Measurements from ENCODE around the gene HOXB2.
A peak's percentile ranks its signal among the peaks of the same experiment; 100 is the strongest.
"Not testable (repeated sequence)": the region's sequence is repeated elsewhere in the genome, so short reads cannot be mapped to it uniquely, and the experiment has no call there.

The HOXB2 gene

GRCh38 chr17:48510761-48511604, 33.9 kb downstream of the HOXB2 start:
- no peak for DNase-seq

DNA sequence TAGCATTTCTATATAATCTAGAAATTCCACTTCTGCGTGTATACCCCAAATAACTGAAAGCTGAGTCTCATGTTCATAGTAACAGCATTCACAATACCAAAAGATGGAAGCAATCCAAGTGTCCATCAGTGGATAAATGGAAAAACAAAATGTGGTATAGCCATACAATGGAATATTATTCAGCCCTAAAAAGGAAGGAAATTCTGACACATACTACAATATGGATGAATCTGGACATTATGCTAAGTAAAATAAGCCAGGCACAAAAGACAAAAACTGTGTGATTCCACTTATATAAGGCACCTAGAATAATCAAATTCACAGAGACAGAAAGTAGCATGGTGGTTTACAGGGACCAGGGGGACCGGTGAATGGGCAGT, 34.5 kb downstream of the HOXB2 start:
- no peak for DNase-seq

- DNase-seq: not testable (repeated sequence)
These were observed 35.2 kb downstream of the HOXB2 start for GRCh38 chr17:48509708-48510107.

DNA sequence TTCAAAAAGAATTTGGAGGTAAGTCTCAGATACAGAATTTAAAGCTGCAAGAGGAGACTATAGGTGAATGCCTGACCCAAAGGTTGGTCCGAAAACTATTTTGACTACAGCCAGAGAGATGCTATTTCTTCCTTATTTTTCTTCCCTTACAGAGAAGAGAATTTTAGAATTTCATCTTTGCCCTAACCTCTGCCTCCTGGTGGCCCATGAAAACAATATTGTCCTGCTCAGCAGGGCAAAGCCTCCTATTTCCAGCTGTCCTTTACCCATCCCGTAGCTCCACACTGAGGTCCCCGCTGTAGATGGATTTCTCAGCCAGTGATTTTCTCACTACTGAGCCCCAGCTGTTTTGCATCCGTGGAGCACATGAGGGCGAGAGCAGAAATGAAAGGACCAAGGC, 38.7 kb downstream of the HOXB2 start:
- no peak for DNase-seq

DNA sequence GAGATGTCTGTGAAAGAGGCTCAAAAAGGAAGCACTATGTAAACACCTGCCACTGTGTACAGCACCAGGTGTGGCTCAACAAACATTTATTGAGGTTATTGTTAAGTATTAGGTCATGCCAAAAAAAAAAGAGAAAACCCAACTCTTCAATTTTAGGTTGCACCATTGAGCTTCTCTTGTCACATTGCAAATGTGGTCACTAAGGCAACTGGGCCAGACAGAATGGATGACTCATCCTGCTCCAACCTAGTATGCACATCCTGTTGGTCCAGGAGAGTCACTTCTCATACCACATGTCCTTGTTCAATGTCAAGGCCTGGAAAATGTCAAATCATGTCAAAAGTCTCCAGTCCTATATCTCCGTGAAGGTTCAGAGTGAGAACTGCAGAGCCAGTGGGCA, 39.1 kb downstream of the HOXB2 start:
- DNase-seq: peak; percentile 34

DNA sequence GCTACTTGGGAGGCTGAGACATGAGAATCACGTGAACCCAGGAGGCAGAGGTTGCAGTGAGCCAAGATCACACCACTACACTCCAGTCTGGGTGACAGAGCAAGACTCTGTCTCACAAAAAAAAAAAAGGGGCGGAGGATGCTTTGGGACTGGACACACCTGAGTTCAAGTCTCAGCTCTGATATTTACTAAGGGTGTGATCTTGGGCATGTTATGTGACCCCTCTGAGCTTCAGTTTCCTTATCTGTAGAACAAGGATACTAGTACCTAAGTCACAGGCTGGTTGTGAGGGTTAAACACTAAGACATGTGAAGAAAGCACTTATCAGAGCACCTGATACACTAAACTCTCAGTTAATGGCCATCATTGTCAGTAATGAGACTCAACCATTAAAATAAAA, 40.0 kb downstream of the HOXB2 start:
- no peak for DNase-seq

GRCh38 chr17:48503747-48504146, 41.2 kb downstream of the HOXB2 start:
- no peak for DNase-seq

GRCh38 chr17:48502901-48503300, 42.0 kb downstream of the HOXB2 start:
- DNase-seq: no peak

DNA sequence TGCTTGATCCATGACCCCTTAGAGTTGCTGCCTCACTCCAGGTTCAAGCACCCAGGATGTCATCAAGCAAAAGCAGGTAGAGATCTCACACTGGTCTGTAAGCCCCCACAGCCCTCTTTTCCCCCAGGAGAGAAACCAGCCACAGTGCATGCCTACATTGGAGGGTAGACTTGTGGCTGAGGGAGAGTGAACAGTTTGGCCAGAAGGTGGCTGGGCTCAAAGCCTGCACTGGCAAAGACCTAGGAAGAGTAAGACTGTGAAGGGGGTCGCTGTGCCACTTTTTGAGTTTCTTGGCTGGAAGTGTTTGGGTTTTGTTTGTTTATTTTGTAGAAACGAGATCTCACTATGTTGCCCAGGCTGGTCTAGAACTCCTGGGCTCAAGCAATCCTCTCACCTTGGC, 42.6 kb downstream of the HOXB2 start:
- no peak for DNase-seq

DNA sequence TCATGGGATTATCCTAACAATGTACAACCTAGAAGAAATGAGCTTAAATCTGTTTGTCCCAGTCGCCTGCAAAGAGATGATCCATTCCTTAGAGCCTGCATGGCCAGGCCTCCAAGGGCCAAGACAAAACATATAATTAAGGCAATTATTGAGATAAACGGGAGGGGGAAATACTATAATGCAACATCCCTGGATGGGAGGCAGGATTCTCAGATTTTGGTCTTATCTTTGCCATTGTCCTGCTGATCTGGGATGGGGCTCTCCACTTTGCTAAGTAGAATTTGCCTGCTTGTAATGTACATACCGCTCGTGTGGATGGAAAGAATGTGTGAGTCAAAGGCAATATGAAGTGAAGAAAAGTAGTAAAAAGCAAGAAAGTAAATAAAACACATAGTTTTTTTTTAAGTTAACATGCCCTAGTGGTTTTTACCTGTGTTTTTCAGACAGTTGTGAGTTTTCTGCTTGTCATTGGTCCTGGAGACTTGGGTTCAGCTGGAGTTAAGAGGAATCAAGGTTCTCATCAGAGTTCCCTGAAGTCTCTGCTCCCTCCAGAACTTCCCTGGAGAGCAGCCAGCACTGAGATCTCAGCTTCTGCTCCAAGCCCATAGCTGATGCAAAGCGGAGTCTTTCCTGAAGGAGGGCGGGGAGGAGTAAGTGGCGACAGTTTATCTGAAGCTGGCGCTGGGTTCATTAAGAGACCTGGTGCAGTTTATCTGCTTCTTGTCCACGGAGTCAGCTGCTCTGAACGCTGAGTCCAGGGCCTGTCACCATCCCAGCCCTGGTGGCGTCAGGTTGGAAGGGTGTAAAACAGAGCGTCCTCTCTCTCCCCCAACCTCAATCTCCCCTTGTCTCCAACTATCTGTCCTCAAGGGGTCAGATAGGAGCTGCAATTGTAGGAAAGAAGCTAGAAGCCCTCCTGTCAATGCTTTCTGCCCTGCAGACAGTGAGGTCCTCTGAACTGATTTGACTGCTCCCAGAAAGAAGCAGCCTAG, 44.2 kb downstream of the HOXB2 start:
- DNase-seq: no peak

DNA sequence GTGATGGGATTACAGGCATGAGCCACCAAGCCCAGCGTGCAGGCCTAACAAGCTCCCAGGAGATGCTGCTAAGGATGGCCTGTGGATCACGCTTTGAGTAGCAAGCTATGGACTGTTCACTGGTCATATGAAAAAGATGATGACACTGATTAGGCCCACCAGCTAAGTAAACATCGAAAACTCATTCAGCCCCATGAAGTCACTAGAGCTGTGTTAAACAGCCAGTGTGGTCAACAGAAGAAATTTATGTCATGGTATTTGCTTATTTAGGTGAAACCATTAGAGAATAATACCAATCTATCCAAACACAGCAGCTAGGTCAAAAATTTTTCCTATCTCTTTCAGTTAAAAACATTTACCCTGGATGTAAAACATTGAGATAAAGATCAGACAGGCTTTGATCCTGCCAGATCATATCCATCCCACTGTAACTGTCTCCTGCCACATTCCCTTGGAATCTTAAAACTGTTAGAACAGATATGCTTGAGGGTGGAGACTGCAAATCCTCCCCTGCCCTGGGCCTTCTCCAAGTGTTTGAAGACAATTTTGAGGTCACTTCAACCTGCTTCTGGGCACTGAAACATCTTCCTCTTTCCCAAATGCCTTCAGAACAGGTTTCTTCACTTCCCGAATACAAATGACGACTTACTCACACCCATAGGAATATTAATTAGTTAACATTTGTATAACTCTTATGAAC, 45.0 kb downstream of the HOXB2 start:
- DNase-seq: no peak

DNA sequence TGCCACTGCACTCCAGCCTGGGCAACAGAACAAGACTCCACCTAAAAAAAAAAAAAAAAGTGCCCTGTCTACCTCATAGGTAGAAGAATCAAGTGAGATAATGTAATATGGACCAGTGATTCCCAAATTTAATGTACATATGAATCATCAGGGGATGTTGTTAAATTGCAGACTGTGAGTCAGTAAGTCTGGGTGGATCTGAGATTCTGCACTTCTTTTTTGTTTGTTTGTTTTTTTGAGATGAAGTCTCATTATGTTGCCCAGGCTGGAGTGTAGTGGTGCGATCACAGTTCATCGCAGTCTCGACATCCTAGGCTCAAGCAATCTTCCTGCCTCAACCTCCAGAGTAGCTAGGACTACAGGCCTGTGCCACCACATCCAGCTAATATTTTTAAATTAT, 45.7 kb downstream of the HOXB2 start:
- DNase-seq: no peak

- DNase-seq: peak; percentile 96
These were observed 46.6 kb downstream of the HOXB2 start for GRCh38 chr17:48498164-48498850.

DNA sequence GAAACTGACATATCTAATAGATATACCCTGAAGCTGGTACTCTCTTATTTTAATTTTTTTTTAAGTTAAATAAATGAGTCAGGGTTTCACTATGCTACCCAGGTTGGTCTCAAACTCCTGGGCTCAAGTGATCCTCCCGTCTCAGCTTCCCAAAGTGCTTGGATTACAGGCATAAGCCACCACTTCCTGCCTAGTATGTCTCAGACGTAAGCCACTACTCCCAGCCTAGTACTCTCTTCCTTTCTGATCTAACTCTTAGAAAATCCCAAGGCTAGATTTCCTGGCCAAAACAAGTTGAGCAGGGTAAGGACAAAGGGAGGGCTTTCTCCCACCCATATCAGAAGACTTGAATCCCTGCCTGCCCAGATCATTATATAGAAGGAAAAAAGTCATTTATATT, 47.8 kb downstream of the HOXB2 start:
- no peak for DNase-seq

DNA sequence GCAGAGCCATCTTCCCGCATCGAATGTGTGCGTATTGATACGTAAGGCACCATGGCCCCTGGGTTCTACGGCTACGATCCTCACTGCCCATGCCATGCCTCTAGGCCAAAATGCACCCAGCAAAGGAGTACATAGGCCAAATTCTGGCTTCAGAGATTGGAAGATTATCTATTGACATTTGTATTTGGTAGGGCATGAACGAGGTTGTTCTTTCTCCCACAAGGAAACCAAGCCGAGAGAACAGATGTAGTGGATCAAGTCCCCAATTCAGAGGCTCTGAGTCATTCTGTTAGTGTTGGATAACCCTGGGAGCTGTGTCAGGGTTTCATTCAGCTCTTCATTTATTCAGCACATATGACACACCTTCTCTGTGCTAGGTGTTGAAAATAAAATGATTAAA, 50.6 kb downstream of the HOXB2 start:
- DNase-seq: no peak
